Tibial nerve (tissue), 4 donors: ENCODE data around the gene DSG4.

ENCODE experiments used
- CTCF ChIP-seq, 5 experiments: fragments of 200-600 bp in 3 of 5; fragments of 450-650 bp in 2 of 5; sonication (generic) in 3 of 5; IDR thresholded peaks; one replicate each; pipeline ENCODE4 v1.5.1; 2016 to 2019; ENCODE audit warnings: antibody characterized with exemption in 5 of 5, mild to moderate bottlenecking in 3 of 5, moderate library complexity in 2 of 5
- EP300 ChIP-seq, 2 donors: sonication (generic); formaldehyde crosslinking; IDR thresholded peaks; one replicate each; pipeline ENCODE4 v1.6.1; 2017; ENCODE audit warnings: antibody characterized with exemption in 2 of 2, mild to moderate bottlenecking in 1 of 2
- POLR2A ChIP-seq, 2 donors: fragments of 450-650 bp; IDR thresholded peaks; one replicate each; pipeline ENCODE4 v1.6.1; 2017; ENCODE audit warnings: antibody characterized with exemption in 2 of 2, mild to moderate bottlenecking in 2 of 2, moderate library complexity in 2 of 2

GRCh38 chr18:31371989-31372388 is 4.6 kb upstream of the DSG4 start:
- TF ChIP-seq CTCF (IDR thresholded peaks at IDR 0.05) (no peak), POLR2A (IDR thresholded peaks at IDR 0.05) (no peak), EP300 (IDR thresholded peaks at IDR 0.05) (no peak)
